Endometrium (tissue), 2 donors: Measurements from ENCODE around the gene BLCAP.
"Not testable (repeated sequence)": the region's sequence is repeated elsewhere in the genome, so short reads cannot be mapped to it uniquely, and the experiment has no call there.

Experiments
- FAIRE-seq: peaks from 2 replicates; lab custom pipeline; 2012; peaks lifted over from hg19 to GRCh38; lab: Jason Lieb, UNC
- donor health status: control.
- donor health status: control.

BLCAP gene

GRCh38 chr20:37515876-37516275 is 11.8 kb downstream of the BLCAP start:
- no peak for FAIRE-seq

GRCh38 chr20:37513779-37514359 is 13.8 kb downstream of the BLCAP start:
- FAIRE-seq = no peak

- no peak for FAIRE-seq
Observed at GRCh38 chr20:37511610-37512275, 15.9 kb downstream of the BLCAP start.

- no peak for FAIRE-seq
Observed at GRCh38 chr20:37510226-37510625, 17.4 kb downstream of the BLCAP start.

GRCh38 chr20:37506152-37506725 is 21.4 kb downstream of the BLCAP start:
- FAIRE-seq = no peak

GRCh38 chr20:37505263-37506151 is 22.2 kb downstream of the BLCAP start:
- FAIRE-seq = no peak

- FAIRE-seq = no peak
Observed at GRCh38 chr20:37504404-37505096, 23.1 kb downstream of the BLCAP start.

GRCh38 chr20:37503256-37503927 is 24.3 kb downstream of the BLCAP start:
- no peak for FAIRE-seq

GRCh38 chr20:37502654-37503053 is 25.0 kb downstream of the BLCAP start:
- no peak for FAIRE-seq

GRCh38 chr20:37501940-37502339 is 25.7 kb downstream of the BLCAP start:
- FAIRE-seq = no peak

- no peak for FAIRE-seq
Observed at GRCh38 chr20:37500311-37500710, 27.4 kb downstream of the BLCAP start.

- FAIRE-seq = no peak
Observed at GRCh38 chr20:37498066-37498665, 29.5 kb downstream of the BLCAP start.

- no peak for FAIRE-seq
Observed at GRCh38 chr20:37494796-37495195, 32.9 kb downstream of the BLCAP start.

GRCh38 chr20:37494301-37494700 is 33.4 kb downstream of the BLCAP start:
- FAIRE-seq = no peak

- no peak for FAIRE-seq
Observed at GRCh38 chr20:37492945-37493344, 34.7 kb downstream of the BLCAP start.

- FAIRE-seq = no peak
Observed at GRCh38 chr20:37492096-37492625, 35.5 kb downstream of the BLCAP start.

- FAIRE-seq = no peak
Observed at GRCh38 chr20:37490663-37491350, 36.9 kb downstream of the BLCAP start.

- FAIRE-seq = not testable (repeated sequence)
Observed at GRCh38 chr20:37486209-37486608, 41.5 kb downstream of the BLCAP start.

GRCh38 chr20:37484331-37484730 is 43.3 kb downstream of the BLCAP start:
- FAIRE-seq = no peak

- no peak for FAIRE-seq
Observed at GRCh38 chr20:37481610-37482009, 46.1 kb downstream of the BLCAP start.
